Left cardiac atrium (tissue), 4 donors: ENCODE measurements around the gene GATC. TPM values are rescaled to one million over a fixed set of nuclear protein-coding genes. Genes with fewer than 3 reads are reported as not detected.
A peak's percentile ranks its signal among the peaks of the same experiment; 100 is the strongest.
"Not testable (repeated sequence)": the region's sequence is repeated elsewhere in the genome, so short reads cannot be mapped to it uniquely, and the experiment has no call there.

ENCODE experiments used
- ATAC-seq, 2 donors: fragments of 200-7000 bp; cut with Tn5 transposase; one replicate each; pipeline ENCODE4 v1.9.1; 2020; ENCODE audit warnings: mild to moderate bottlenecking in 2 of 2, moderate library complexity in 2 of 2
- DNase-seq: peaks from one replicate; pipeline ENCODE4 v3.0.0-alpha.2; 2020
- intact Hi-C, 2 donors: fragments of 100-400 bp; cut with DNase I; formaldehyde crosslinking; loops; one replicate each; pipeline versions ENCODE4 v1.14.1 to v1.15.1; 2022 to 2023
- total RNA-seq, 2 donors: library from RNA; stranded (reverse); fragmentation: NEBNext Ultra II Directional; extraction: Animal tissue kit (Norgen Biotek cat#: 25700); gene quantifications; one replicate each; pipeline ENCODE4 v1.2.1, GENCODE V29; 2021
- donor health status: DM: no; HTN: yes; CAD: no.
- donor health status: DM: no; HTN: yes; CAD: no; lungs with severe emphysema.
- donor health status: DM: yes; HTN: yes; CAD: no.
- donor health status: Dilated cardiomyopathy.

The GATC gene
- total RNA-seq, 2 donors from 2014 or later = 14.8 to 19.1 TPM

DNA sequence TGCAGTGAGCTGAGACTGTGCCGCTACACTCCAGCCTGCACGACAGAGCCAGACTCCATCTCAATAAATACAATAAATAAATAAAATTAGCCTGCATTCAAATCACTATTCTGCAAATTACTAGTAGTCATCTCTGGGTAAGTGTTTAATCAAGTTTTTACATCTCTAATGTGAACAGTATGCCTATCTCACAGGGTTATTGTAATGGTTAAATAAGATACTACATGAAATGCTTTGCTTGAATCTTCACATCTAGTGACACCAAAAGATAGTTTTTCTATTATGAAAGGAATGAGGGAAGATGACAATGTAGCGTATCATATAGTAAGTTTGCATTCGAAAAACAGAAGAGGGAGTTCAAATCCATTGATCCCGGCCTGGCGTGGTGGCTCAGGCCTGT, 21.2 kb downstream of the GATC start:
- no peak for DNase-seq
- intact Hi-C loops = no loop called here
- ATAC-seq = no peak

DNA sequence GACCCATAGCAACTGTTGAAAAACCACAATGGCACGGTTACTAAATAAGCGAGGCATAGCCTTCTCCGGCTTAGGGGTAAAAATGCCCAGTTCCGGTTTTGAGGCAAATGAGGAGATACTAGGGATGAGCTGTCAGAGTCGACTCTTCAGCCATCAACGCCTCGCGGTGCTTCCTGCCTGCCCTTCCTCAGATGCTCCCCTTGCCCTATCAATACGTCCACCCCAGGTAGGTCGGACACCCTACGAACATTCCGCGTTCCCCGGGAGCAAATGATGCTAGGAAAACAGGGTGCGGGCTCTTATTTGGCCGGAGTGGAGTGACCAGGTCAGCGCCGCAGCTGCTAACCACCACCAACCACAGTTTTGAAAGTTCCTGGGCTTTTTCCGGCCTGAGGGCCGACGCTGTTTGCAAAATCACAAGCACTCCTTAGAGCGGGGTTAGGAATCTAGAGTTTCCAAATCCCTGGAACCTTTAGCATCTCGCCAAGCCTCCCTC, 22.1 kb downstream of the GATC start:
- intact Hi-C loops = no loop called here

DNA sequence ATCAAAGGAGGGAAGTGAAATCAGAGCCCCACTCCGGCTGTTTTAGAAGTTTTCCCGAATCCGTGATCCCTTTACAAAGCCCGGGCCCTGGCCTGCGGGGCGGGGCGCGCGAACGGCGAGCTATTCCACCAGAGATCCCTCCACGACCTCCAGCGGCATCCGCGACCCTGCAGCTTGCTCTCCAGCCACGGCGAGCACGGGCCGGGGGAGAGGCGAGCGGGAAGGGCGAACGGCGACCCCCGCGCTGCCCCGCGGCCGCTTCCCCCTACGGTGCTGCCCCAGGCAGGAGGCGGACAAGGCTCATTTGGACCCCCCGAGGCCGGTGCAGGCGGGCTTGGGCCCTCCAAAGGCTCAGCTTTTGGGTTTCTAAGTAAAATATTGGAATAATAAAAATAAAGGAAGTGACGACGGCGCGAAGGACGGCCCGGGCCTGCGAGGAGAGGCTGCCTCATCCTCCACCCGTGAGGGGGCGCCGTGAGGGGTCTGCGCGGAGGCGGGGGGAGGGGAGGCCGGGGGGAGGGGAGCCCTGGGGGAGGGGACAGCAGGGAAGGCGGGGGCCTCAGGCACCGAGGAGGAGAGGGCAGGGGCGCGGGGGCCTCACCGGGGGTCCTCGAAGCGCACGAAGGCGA, 22.7 kb downstream of the GATC start:
- DNase-seq (peak; percentile 41), ATAC-seq (peak; percentile 44 to 63)
- intact Hi-C loops = no loop called here

More for the DNA sequence above, 22.1 kb downstream of the GATC start:
- ATAC-seq = peak; percentile 6 to 12
- DNase-seq = peak; percentile 31

DNA sequence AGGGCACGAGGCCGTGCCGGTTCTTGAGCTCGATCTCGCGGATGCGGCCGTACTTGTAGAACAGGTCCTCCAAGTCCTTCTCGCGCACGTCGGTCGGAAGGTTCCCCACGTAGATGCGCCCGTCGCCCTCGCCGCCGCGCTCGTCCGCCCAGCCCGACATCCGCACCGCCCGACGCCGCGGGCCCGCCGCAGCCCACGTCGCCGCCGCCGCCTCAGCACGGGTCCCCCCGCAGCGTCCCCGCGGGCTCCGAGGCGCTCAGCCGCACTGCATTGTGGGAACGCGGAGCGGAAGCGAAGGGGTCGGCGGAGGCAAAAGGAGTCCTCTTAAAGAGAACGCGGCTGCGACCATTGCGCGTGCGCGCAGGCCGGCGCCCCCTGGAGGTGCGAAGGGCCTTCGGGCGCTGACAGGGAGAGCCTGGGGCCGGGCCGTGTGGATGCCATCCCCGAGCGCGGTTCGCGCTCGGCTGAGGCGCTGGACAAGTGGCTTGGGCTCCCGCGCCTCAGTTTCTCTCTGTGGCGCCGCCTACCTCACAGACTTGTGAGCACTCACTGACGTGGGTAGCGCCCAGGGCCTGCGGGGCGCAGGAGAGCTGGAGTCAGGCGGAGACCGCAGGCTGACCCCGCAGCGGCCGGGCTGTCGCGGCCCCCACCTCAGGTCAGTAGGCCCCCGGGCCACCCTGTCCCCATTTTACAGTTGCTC, 23.4 kb downstream of the GATC start, which contains the start of gene SRSF9:
TSS of gene SRSF9 (minus strand) at position 299 of the 700 bp plus-strand sequence. CDS start at position 160, 139 bp downstream.
- intact Hi-C loops = no loop called here
- ATAC-seq (peak; percentile 95), DNase-seq (peak; percentile 97)

DNA sequence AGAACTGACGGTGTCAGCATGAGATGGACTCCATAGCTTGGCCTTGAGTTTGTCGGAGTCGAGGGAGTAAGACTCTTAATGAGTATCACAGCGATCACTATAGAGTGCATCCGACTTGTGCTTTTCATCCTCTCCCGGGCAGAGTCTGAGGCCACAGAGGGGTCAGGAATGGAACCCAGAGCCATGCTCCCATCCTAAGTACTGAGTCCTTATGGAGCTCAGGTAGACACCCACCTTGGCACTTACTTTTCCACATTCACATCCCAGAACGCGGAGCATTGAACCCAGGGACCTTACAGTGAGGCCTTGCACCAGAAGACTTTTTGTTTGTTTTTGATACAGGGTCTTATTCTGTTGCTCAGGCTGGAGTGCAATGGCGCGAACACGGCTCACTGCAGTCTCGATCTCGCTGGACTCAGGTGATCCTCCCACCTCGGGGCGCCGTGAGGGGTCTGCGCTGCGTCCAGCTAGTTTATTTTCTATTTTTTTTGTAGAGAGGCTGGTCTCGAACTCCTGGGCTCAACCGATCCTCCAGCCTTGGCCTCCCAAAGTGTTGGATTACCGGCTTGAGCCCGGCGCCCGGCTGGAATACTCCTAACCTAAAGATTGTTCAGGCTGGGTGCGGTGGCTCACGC, 24.0 kb downstream of the GATC start:
- intact Hi-C loops = no loop called here
- DNase-seq = no peak
- ATAC-seq = peak; percentile 17 to 35

DNA sequence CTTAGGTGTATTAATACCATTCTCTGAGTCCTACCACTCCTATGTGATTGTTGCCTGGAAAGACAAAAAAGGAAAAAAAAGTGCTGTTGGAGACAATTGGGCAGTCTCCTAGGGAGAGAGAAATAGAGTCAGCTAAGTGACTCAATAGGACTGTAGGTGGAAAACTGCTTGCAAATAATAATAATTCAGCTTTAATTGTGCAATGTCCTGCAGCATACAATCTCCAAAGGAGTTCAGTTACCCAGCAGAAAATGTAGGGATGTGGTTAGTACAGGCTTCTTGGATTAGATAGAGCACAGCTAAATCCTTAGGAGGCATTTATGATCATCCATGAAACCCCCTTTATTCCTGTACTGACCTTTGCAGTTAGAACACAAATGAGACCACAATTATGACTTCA, 26.3 kb downstream of the GATC start:
- ATAC-seq (no peak), DNase-seq (no peak)
- intact Hi-C loops = no loop called here

DNA sequence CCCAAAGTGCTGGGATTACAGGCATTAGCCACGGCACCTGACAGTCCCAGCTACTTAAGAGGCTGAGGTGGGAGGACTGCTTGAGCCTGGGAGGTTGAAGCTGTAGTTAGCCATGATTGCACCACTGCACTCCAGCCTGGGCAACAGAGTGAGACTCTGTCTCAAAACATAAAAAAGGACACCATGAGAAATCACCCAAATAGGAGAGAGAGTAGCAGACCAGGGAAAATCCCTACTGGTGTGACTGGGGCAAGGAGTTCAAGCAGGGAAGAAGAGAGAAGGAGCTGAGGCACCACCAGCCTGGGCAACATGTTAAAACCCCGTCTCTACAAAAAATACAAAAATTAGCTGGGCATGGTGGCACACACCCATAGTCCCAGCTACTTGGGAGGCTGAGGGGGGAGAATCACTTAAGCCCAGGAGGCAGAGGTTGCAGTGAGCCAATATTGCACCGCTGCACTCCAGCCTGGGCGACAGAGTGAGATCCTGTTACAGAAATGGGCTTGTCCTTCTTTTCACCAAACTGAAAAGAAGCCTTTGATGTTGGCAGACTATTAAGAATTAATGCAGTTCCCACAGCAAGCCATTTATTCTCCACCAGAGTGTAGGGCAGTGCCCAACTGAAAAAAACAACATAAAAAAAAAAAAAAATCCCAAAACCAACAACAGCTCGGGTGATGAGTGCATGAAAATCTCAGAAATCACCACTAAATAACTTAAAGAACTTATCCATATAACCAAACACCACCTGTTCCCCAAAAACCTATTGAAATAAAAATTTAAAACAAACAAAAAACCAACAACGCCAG, 27.8 kb downstream of the GATC start:
- intact Hi-C loops = no loop called here
- ATAC-seq (no peak), DNase-seq (no peak)

DNA sequence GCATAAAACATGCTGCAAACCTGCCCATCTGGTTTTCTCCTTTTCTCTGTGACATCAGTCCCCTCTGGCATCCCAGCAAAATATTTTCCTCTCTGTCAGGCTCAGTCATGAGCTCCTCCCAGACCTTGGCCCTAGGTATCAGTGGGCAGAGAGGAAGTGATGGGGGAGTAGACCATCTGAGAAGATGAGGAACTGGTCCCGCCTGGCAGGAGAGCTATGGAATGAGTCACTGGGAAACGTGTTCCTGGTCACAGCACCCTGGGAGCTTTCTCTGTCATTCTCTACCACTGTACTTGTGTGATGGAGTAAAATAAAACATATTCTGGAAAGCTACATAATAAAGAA, 28.3 kb downstream of the GATC start:
- intact Hi-C loops = no loop called here
- peak in 1 of 2 donors; percentile 63 for ATAC-seq
- DNase-seq = peak; percentile 34

DNA sequence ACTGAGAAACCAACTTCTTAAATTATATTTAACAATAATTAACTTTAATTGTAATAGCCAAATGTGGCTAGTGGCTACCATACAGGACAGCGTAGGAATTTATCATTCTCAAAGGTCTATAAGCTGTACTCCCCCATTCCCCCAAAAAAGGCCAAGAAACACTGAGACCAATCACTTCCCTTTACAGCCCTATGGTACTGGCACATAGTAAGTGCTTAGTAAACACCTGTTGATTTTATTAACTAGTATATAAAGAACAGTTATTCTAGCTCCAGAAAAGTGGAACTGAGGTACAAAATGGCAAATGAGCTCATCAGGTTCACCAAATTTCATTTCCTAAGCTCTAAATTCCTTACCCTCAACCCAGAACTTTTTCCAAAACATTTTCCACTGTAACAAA, 29.4 kb downstream of the GATC start:
- DNase-seq (no peak), ATAC-seq (no peak)
- intact Hi-C loops = no loop called here

DNA sequence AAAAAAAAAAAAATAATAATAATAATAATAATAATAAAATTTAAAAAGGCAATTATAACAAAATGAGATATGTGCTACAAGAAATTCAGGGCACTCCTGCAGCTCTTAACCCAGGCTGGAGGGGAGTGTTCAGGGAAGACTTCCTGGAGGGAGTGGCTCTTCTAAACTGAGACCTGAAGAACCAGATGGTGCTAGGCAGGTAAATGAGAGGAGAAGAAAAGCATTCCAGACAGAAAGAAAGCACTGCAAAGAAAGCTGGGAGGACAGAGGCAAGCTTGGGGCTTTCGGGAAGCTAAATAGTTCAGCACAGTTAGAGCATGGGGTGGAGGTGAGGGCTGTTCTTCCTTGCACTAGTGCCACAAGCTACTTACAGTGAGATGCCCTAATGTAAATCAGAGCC, 33.2 kb downstream of the GATC start:
- ATAC-seq (no peak), DNase-seq (no peak)
- intact Hi-C loops = no loop called here

DNA sequence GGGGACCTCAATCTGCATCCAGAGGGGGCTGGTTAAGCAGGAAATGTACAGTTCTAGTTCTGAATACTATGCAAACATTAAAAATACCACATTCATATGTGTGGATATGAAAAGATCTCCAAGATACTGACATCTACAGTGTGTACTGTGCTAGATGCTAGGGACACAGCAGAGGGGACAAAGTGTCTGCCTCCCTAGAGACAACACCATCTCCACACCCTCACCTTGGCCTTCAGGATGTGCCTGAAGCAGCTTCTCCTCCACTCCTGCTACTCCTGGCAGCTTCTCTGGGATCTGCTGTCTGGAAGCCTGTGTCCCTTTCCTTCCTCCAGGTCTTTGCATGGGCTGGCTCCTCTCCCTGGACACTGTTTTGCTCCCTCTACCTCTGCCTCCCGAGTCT, 34.0 kb downstream of the GATC start:
- ATAC-seq (no peak), DNase-seq (no peak)
- intact Hi-C loops = no loop called here

DNA sequence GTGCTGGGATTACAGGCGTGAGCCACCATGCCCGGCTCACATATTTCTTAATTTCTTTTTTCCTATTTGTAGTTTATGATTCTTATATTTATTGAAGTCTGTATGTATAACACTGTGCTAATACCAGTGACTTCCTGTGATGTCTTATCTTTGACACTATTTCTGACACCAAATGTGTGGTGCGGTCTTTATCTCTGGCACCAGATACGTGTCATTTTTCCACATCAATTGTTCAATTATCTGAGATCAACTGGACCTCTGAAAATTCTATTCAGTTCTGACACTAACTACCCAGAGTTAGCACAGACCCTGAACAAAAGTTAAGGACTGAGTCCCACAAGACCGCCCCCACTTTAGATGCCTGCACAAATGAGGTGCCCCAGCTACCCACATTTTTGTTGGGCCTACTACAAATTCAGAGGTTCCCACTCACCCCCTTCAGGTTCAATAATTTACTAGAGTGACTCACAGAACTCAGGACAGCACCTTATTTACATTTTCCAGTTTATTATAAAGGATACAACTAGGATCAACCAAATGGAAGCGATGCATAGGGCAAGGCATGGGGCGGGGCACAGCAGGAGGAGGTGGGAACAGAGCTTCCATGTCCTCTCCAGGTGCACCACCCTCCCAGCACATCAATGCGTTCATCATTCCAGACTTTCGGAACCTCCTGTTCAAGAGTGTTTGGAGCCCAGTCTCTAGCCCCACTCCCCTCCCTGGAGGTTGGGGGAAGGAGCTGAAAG, 35.0 kb downstream of the GATC start:
- DNase-seq = no peak
- ATAC-seq = no peak
- intact Hi-C loops = no loop called here

DNA sequence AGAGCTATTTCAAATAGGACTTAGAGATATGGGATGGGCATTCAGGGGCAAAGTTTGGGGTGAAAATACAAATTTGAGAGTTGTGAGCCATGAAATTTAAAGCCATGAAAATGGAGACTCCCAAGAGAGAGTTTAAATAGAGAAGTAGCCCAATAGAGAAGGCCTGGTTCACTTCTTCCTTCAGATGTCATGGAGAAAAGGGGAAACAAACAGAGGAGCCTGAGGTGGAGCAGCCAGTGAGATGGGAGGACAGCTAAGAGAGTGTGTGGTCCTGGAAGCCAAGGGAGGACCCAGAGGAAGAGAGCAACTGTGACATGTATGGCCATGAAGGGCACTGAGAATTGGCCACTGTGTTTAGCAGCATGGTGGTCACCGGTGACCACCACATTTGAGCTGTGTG, 37.4 kb downstream of the GATC start:
- ATAC-seq (no peak), DNase-seq (no peak)
- intact Hi-C loops = no loop called here

DNA sequence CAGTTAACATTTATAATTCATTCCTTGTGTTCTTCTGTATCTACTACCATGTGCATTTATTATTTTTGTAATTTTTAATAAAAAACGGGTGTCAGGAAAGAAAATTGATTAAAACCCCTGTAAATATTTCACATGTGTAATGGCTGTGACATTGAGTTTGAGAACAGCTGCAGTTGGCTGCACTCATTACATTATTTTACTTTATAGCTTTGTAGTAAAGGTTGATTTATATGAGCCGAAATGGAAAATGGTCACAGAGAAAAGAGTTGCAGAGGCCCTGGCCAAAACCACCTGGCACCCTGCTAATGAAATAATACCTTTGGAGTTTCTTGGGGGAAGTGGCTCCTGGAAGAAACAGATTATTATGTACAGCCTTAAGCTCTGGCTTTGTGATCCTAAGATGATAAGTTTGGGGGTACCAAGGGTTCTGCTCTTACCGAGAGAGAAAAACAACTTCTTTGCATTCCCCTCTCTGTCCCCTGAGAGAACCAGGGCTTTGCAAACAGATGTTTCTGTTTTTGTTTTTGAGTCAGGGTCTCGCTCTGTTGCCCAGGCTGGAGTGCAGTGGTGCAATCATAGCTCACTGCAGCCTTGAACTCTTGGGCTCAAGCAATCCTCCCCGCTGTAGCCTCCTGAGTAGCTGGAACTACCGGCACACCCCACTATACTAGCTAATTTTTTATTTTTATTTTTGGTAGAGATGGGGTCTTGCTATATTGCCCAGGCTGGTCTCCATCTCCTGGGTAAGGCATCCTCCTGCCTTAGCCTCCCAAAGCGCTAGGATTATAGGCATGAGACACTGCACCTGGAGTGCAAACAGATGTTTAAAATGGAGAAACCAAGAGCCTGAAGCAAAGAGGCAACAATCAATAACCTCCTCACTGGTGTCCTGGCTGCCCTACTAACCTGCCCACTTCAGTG, 40.0 kb downstream of the GATC start:
- DNase-seq = no peak
- ATAC-seq = no peak
- intact Hi-C loops = no loop called here

DNA sequence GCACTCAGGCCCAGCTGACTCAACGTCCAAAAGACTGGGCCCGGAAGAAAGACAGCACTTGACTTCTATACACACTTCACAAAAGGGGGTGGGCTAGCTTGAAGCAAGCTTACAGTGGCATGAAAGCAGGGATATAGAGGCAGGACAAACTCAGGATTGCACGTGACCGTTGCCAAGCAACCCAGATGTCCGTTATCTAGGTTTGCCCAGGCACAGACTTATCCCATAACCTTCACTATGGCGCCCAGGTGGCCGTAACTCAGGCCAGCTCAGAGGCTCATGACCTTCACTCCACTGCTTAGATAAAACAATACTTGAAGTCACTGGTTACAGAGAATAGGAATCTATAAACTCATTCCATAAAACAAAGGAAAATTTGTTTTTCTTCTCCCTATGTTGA, 41.3 kb downstream of the GATC start:
- intact Hi-C loops, DNase-seq, ATAC-seq: not testable (repeated sequence)

DNA sequence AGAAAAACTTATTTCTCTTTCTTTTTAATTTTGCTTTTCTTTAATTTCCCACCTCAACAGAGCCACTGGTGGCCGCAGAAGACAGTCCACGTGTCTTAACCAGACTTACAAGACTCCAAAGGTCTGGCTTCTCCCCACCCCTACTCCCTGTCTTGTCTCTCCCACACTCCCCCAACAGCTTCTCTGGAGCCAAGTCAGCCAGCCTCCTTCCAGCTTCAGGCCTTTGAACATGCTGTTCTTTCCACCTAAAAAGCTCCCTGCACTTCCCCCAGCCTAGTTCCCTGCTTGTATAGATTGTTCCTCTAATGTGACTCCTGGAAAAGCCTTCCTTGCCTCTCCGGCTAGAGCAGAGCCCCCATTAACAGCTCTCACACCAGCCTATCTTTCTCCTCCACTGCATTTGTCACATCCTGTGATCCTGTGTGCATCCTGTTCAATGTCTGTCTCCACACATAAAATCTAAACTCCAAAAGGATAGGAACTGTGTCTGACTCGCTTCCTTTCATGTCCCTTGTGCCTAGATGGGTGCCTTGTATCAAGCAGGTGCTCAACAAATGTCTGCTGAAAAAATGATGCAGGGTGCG, 41.9 kb downstream of the GATC start:
- intact Hi-C loops = no loop called here
- DNase-seq = no peak
- peak in 1 of 2 donors; percentile 47 for ATAC-seq

DNA sequence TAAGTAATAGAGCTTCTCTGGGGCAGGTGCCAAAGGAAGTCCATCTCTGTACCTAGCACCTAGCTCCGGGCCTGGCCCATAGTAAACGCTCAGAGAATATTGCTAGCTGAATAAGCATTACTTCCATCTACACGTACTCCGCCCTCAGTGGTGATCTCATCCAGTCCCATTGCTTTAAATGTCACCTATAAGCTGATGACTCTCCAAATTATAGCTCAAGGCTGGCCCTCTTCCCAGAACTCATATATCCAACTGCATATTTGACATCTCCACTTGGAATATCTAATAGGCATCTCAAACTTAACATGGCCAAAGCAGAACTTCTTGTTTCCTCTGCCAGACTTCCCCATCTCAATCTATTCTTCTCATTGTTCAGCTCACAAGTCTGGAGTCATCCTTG, 42.8 kb downstream of the GATC start:
- DNase-seq = no peak
- intact Hi-C loops = no loop called here
- ATAC-seq = no peak

DNA sequence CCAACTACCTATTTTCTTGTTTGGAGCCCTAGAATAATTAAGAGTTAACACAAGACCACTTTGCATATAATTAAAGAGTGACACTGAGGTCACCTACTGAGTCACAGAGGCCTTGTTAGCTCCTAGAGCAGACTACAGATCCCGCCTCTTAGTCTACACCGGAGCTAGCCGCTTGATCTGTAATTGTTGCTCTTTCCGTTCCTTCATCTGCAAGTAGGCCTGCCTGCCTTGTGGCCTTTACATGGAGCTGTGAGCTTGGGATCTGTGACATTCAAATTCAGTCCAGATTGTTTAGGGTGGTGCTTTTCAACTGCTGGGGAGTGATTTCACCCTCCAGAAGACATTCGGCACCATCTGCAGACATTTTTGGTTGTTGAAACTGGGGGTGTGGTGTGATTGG, 44.1 kb downstream of the GATC start:
- no peak for ATAC-seq
- no peak for DNase-seq
- intact Hi-C loops = no loop called here
